Stimulated activated CD8-positive, alpha-beta memory T cell treated with anti-CD3 and anti-CD28 coated beads, Interleukin-4, amount 100 ng/mL, for 1 hour (primary cell): Measurements from ENCODE around the gene HILPDA.

Experiments used
- DNase-seq, 2 donors: peaks; one replicate each; pipeline ENCODE4 v3.0.0-alpha.2; 2020; ENCODE audit warnings: low read depth in 2 of 2, low spot score in 1 of 2

HILPDA gene, protein sequence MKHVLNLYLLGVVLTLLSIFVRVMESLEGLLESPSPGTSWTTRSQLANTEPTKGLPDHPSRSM

DNA sequence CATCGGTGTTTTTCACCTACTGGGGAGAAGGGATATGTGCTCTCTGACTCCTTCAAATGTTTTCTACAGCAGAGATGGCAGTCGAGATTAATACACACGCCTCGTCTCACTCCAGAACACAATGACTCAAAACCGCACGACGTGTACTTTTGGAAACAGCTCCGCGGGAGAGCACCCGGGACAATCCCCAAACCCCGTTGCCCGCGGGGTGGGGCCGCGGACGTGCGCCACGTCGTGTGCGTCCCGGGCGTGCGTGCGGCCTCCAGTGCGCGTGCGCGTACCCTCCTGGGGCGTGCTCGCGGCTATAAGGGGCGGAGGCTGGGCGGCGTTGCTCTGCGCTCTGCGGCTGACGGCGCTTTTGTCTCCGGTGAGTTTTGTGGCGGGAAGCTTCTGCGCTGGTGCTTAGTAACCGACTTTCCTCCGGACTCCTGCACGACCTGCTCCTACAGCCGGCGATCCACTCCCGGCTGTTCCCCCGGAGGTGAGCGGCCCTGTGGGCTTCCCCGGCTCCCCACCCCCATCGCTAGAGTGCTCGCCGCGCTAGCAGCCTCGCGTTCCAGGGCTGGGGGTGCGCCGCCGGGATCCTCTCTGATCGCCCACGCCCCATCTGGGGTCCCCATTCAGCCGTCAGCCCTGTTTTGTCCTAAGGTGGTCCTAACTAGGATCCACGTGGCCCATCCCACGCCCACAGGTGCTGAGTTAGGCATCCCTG lies at the start of gene HILPDA:
Gene HILPDA (plus strand): TSS at position 336 of the 712 bp plus-strand sequence. CDS start 1,391 bp downstream, outside the sequence.
- DNase-seq, result peak; percentile 79 to 84

DNA sequence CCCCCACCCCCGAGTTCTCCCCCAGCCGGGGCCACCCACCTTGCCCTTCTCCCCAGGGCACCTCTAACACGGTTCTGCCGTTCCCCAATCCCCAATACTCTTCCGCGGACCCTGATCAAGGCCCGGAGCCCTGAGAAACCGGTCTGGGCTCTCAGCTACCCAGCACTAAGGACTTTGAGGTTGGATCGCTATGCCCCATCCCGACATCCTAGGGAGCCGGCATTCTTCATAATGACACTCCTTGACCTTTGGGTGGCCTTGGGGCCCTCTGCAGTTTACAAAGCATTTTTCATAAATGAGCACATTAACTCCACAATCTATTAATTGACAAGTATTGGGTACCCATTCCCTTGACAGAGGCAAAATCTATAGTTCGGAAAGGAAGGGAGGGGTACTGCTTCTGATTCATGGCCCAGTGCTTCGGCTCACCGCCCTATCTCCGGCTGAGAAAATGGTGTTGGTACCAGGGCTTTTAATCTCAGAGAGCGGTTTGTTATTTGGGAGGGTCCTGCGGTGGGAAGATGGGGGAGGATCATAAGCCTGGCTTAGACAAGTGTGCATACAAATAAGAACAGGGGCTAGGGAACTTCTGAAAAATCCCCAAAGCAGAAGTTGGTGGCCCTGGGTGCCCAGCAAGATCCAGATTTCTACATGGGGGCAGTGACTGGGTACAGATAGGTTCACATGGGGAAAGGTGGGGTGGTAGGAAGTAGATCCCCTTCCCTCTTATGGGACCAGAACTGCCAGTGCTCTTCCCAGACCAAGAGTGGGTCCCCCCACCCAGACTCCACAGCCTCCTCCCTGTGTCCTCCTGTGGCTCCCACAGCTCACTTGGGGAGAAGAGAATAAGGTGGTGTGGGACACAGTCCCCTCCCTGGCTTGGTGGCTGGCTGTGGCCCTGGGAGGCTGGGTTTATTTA lies 49.1 kb upstream of the HILPDA start:
- no peak for DNase-seq

DNA sequence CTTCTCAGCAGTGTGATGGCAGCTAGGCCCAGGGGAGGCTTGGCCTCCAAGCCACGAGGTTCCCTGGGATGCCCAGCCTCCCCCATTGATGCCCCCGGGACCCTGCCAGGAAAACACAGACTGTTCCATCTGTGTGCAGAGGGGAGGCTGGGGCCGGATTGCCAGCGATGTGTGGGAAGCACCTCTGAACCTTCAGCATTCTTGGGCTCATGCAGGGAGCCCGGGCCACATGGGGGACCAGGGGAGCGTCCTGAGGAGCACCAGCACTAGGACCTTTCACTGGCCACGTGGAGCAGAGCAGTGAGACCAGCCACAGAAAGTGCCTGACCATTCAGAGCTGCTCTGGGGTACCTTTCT lies 48.5 kb upstream of the HILPDA start:
- no peak for DNase-seq

DNA sequence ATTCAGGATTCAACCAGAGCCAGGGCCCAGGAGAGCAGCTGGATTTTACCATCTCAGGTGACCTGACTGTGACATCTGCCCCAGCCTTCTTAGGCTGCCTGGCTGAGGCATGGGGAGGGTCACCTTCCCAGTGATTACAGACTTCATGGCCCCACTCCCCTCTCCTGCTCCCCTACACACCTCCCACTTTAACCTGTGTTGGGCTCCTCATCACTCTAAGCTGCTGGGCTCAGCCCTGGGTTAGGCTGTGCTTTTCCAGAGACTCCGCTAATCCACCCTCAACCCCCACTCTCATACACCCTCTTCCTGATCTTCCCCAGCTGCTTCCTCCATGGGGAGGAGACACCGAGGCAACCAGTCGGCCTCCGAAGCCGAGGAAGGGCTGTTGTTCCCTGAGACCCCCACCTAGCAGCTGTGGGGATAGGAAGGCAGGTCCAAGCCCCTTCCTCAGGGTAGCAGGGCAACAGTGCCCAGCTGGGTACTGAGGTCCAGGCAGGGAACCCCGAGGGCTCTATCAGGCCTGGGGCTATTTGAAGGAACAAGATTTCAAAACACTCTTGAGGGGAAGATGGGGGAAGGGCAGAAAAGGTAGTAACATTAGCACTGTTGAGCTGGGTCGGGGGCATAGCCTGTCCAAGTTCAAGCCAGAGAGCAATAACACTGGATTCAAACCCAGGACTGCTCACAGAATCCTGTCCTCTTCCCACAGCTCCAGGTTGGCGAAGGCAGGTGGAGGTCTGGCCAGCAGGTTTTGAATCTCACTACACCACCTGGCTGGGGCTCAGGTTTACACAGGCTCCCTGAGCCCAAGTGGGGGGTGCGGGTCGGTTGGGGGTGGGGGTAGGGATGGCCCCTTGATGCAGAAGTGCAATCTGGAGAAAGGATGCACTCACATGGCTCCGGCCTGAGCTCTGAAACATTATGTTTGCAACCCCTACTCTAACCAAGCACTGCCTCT lies 47.6 kb upstream of the HILPDA start:
- no peak for DNase-seq

- DNase-seq, result no peak
Measured at GRCh38 chr7:128408709-128409595, 46.7 kb upstream of the HILPDA start.

DNA sequence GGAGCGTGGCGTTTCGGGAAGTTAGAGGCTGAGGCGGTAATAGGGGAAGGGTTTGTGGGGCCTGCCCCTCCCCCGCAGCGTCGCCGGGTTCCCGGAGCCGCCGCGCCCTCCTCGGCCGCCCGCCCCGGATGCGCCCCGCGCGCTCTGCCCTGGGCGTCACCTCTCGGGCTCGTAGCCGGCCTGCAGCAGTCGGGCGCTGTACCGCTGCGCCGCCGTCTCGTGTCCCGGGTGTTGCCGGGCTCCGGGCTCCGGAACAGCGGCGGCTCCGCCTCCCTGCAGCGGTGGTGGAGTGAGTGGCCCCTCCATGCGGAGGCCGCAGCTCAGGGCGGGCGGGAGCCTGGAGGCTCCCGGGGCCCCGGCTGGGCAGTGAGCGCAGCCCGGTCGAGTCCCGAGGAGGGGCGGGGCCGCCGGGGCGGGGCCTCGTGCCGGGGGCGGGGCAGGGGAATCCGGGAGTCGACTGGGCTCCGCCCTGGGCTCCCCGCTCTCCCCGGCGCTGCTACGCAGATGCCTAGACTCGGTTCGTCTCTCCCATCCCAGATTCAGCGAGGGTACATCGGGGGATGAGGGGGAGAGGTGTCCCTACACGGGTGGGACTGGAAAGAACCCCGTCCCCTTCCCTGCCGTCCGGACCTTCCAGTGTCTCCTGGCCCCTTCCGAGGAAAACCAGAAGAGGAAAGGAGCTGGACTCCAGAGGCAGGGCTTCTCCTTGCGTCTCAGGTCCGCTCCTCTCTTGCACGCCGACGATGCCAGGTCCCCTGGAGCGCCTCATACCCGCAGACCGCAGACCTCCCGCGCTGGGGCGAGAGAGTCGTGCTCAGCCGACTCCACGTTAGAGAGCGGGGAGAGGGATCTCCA lies 45.9 kb upstream of the HILPDA start, which contains the start of gene IMPDH1:
Gene IMPDH1 (minus strand): TSS at position 387 of the 855 bp plus-strand sequence. CDS start 81 bp downstream, at position 306.
- DNase-seq, result peak; percentile 72 to 75

- DNase-seq, result no peak
Measured at GRCh38 chr7:128410451-128410753, 45.3 kb upstream of the HILPDA start.

GRCh38 chr7:128415217-128415785 lies 40.4 kb upstream of the HILPDA start:
- no peak for DNase-seq

DNA sequence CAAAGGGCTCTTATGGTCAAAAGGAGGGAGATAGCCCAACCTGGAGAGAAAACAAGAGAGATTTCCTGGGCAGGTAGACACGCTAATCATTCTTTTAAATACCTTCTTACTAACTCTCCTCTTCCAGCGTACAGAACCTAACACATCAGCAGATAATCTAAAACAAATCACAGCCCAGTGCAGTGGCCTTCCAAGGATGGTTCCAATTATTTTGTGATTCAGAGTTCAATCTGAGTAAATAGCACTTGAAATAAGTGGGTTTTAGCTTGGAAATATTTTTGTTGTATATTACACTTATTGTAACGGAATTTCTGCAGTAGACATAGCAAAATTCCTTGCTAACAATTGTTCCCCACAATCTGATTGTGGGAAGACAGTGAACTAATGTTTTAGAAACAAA lies 38.6 kb upstream of the HILPDA start:
- DNase-seq, result no peak

DNA sequence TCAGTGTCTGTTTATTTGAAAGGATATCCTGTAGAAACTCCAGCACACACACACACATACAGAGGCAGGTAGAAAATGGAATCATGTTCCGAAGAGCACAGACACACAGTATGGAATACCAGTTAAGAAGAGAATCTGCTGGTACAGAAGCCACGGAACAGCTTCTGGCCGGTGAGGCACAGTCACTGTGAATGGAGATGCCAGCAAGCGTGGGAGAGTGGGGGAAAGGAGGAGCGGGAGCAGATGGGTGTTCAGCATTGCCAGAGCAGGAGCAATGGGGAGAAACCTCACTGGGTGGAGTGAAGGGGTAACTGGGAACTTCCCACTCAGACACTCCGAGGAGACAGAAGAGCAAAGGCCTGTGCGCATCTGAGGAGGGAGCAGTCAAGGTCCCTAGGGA lies 36.4 kb upstream of the HILPDA start:
- no peak for DNase-seq

DNA sequence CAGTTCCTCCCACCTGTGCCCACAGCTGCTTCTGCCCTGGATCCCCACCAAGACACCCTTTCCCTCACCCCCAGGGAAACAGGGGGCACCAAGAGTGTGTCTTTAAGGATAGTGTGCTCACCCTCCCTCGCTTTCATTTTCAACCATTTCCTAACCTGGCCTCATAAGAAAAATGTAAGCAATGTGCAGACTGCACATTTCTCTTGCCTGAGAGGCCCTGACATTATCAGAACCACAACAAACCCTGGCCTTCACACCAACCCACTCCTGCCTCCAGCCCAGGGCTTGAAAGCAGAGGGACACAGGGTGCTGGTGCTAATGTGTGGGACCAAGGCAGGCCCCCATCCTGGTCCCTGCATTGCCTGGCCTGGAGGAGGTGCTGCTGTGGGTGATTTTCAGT lies 34.9 kb upstream of the HILPDA start:
- DNase-seq, result no peak

GRCh38 chr7:128421384-128421783 lies 34.3 kb upstream of the HILPDA start:
- no peak for DNase-seq

DNA sequence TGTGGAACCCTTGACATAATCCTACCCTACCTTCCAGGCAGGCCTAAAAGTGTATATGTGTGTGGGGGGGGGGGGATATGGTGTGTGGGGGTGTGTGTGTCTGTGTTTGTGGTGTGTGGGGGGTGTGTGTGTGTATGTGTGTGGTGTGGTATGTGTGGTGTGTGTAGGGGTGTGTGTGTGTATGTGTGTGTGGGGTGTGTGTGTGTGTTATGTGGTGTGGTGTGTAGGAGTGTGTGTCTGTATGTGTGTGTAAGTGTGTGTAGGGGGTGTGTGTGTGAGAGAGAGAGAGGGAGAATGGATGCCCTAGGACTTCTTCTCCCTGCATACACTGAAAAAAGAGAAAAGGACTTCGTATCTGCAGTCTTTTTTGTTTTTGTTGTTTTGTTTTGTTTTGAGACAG lies 33.6 kb upstream of the HILPDA start:
- no peak for DNase-seq

- no peak for DNase-seq
Measured at GRCh38 chr7:128422842-128423241, 32.8 kb upstream of the HILPDA start.

DNA sequence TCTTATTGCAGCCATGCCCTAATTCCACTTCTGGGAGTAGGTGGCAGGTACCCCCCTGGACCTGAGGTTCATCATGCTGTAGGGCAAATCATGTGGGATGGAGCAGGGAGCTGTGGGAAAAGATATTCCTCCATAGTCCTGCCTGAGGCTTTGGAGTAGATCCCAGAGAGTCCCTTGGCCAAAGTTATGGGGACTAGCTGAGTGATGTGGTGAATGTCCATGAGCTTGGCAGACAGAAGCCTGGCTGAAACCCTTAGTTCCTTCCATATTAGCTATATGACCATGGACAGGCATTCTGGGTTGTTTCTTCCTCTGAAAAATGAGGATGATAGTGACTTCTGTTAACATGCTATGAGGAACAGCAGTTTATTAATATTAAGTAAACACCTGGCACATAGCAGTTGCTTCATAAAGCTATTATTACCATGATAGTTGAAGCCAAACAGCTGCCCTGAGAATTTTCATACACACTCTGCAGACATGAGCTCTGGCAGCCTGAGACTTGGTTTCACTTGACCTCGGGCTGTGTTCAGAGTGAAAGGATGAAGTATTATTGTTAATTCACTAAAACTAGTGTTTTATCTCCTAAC lies 30.9 kb upstream of the HILPDA start:
- DNase-seq, result no peak

DNA sequence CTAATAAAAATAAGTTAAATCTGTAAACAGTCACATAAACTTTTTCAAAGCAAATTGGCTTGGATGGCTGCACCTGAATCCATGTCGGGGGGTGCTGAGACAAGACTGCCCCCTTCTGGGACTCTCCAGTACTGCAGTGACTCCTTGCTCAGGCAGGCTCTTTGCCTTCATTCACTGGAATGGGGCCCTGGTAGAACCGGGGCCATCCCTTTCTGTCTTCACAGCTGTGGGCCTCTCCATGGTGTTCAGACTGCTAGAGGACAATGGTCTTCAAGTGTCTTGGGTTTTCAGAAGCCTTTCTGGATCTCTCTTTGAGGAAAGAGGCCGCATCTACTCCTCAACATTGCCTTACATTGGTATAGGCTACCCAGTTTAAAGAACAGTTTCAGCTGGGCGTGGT lies 29.8 kb upstream of the HILPDA start:
- DNase-seq, result peak in 1 of 2 donors; percentile 73

GRCh38 chr7:128427289-128427891 lies 28.3 kb upstream of the HILPDA start:
- no peak for DNase-seq

GRCh38 chr7:128430207-128430606 lies 25.5 kb upstream of the HILPDA start:
- DNase-seq, result no peak
